ENCODE results near the gene TMPRSS2. TPM values are rescaled to one million over a fixed set of nuclear protein-coding genes. Genes with fewer than 3 reads are reported as not detected.

The TMPRSS2 gene
- total and polyA plus RNA-seq, 2 donors (not counting 1 experiment from before 2014, with no cell fraction given), result not detected

- Histone ChIP-seq H3K79me2 (ENCODE audit: control insufficient read depth, insufficient read depth, low read length) (no peaks in the 10 kb centered on the region), H3K4me1 (ENCODE audit: control insufficient read depth in 2 of 2, insufficient read depth in 2 of 2, low read length in 2 of 2) (peaks cover 11 to 15% of the 10 kb centered on the region in 2 donors), H4K20me1 (ENCODE audit: control insufficient read depth, insufficient read depth, low read length, poor library complexity, severe bottlenecking) (no peaks in the 10 kb centered on the region), H3K9ac (ENCODE audit: low read length) (no peak overlapping the region), H3K9me3 (ENCODE audit: control extremely low read depth in 1 of 3, control insufficient read depth in 2 of 3, insufficient read depth in 1 of 3, low read length in 2 of 3) (peaks cover 0 to 7% (median 4%) of the 10 kb centered on the region in 3 donors), H3K36me3 (replicated peaks in 1 of 2; ENCODE audit: control extremely low read depth in 1 of 2, control insufficient read depth in 1 of 2, extremely low read depth in 1 of 2, insufficient read depth in 2 of 2, low read length in 1 of 2) (peaks cover 0 to 27% of the 10 kb centered on the region in 2 experiments), H3K27ac (ENCODE audit: low read length in 2 of 2) (no peak overlapping the region), H3K27me3 (replicated peaks in 1 of 4; ENCODE audit: control extremely low read depth in 1 of 4, control insufficient read depth in 3 of 4, insufficient read depth in 4 of 4, low read length in 3 of 4) (no peaks in the 10 kb centered on the region), H3K4me2 (replicated peaks; ENCODE audit: low read depth, low read length, poor library complexity, severe bottlenecking) (no peak overlapping the region), H2AFZ (ENCODE audit: insufficient read depth, low read depth, low read length, poor library complexity, severe bottlenecking) (no peak overlapping the region), H3K4me3 (ENCODE audit: control extremely low read depth in 1 of 5, extremely low read depth in 1 of 5, insufficient read depth in 1 of 5, low read depth in 2 of 5, low read length in 4 of 5) (no peak overlapping the region)
- Mint-ChIP-seq H3K4me1 (peaks cover 22% of the 10 kb centered on the region), H3K9me3 (ENCODE audit: insufficient read depth) (peaks cover 2% of the 10 kb centered on the region), H3K27ac (no peak overlapping the region), H3K27me3 (no peaks in the 10 kb centered on the region), H3K4me3 (no peak overlapping the region)
- POLR2A ChIA-PET, result no interaction called here
- intact Hi-C loops (cut with micrococcal nuclease), result loop anchor here (1.0 to 5.0 kb wide), 2 partner anchors 92 to 339 kb away; no protein-coding TSS in a partner anchor
- TF ChIP-seq EZH2 (IDR thresholded peaks at IDR 0.05; ENCODE audit: borderline replicate concordance, insufficient read depth, low read depth, low read length, poor library complexity, severe bottlenecking), result no peak
- TF ChIP-seq, protein P1, sequence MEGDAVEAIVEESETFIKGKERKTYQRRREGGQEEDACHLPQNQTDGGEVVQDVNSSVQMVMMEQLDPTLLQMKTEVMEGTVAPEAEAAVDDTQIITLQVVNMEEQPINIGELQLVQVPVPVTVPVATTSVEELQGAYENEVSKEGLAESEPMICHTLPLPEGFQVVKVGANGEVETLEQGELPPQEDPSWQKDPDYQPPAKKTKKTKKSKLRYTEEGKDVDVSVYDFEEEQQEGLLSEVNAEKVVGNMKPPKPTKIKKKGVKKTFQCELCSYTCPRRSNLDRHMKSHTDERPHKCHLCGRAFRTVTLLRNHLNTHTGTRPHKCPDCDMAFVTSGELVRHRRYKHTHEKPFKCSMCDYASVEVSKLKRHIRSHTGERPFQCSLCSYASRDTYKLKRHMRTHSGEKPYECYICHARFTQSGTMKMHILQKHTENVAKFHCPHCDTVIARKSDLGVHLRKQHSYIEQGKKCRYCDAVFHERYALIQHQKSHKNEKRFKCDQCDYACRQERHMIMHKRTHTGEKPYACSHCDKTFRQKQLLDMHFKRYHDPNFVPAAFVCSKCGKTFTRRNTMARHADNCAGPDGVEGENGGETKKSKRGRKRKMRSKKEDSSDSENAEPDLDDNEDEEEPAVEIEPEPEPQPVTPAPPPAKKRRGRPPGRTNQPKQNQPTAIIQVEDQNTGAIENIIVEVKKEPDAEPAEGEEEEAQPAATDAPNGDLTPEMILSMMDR (IDR thresholded peaks at IDR 0.05), result peak; percentile 75
- CTCF ChIA-PET, result interaction anchor here (0.6 to 5.2 kb wide), 13 partner anchors 9 to 302 kb away, joined by 3 to 138 read pairs (median 4); partner anchors contain the start of genes MX1 and MX2
- WGBS (ENCODE audit: insufficient coverage), result 85% methylated on average over 5 of the region's 17 CpGs
- ATAC-seq (ENCODE audit: low read depth) (peak; percentile 75), DNase-seq (peak; percentile 69)
Measured at GRCh38 chr21:41460578-41461527, 47.1 kb downstream of the TMPRSS2 start.

Measured in B cell (primary cell).